GM12878 (cell line): Measurements from ENCODE around the gene ANK2. TPM values are rescaled to one million over a fixed set of nuclear protein-coding genes. Genes with fewer than 3 reads are reported as not detected.

Experiments used
- ATAC-seq: fragments of 200-7000 bp; cut with Tn5 transposase; 3 replicates; pipeline ENCODE4 v1.9.1; 2020; ENCODE audit warnings: mild to moderate bottlenecking, moderate library complexity
- BruUV-seq: library from RNA; stranded (reverse); fragments of 400-500 nt; replicated peaks from 2 replicates; lab custom pipeline; 2021; lab: Mats Ljungman, UMichigan
- CTCF ChIA-PET: fragments of 300-600 bp; sonication (Branson Sonifier 250); formaldehyde crosslinking; extraction: SDS; loops from one replicate; lab custom pipeline; 2021; ENCODE audit warnings: inconsistent platforms; lab: Yijun Ruan, JAX
- POLR2A ChIA-PET: fragments of 350-600 bp; formaldehyde crosslinking; extraction: SDS; loops from one replicate; lab custom pipeline; 2021; ENCODE audit warnings: inconsistent platforms; lab: Charles Lee
- RAD21 ChIA-PET: fragments of 300-600 bp; sonication (Branson Sonifier 250); formaldehyde crosslinking; loops from one replicate; lab custom pipeline; 2023; ENCODE audit warnings: antibody characterized with exemption; ENCODE audit not compliant: unreplicated experiment; lab: Charles Lee
- SMC1A ChIA-PET: fragments of 300-600 bp; sonication (Branson Sonifier 250); formaldehyde crosslinking; loops from one replicate; lab custom pipeline; 2023; ENCODE audit not compliant: unreplicated experiment, uncharacterized antibody; lab: Charles Lee
- DNase-seq: peaks from one replicate; pipeline ENCODE4 v3.0.0-alpha.2; 2011; ENCODE audit warnings: low read depth, low spot score
- FAIRE-seq: peaks from 3 replicates; lab custom pipeline; 2011; peaks lifted over from hg19 to GRCh38; lab: Jason Lieb, UNC
- H2AFZ ChIP-seq: 2 replicates; pipeline ENCODE4 v1.6.0; 2011; ENCODE audit warnings: low read depth, low read length, control low read depth; ENCODE audit not compliant: control insufficient read depth
- H3K27ac ChIP-seq: 2 replicates; pipeline ENCODE4 v1.5.1; 2011; ENCODE audit warnings: control low read depth; ENCODE audit not compliant: control insufficient read depth, insufficient read depth
- H3K27me3 ChIP-seq, 2 experiments: replicated peaks in 1 of 2; 2 replicates each; pipeline versions ENCODE4 v1.6.0 to v1.6.1; 2011; ENCODE audit warnings: low read length in 1 of 2; ENCODE audit not compliant: control insufficient read depth in 2 of 2, insufficient read depth in 2 of 2
- H3K36me3 ChIP-seq, 2 experiments: 2 replicates each; pipeline ENCODE4 v1.5.1; 2011; ENCODE audit warnings: low read length in 1 of 2; ENCODE audit not compliant: control insufficient read depth in 2 of 2, insufficient read depth in 2 of 2
- H3K4me1 ChIP-seq: 2 replicates; pipeline ENCODE4 v1.6.1; 2011; ENCODE audit warnings: mild to moderate bottlenecking, low read length, moderate library complexity, mixed read lengths; ENCODE audit not compliant: control insufficient read depth, insufficient read depth
- H3K4me2 ChIP-seq: 2 replicates; pipeline ENCODE4 v1.6.0; 2011; ENCODE audit warnings: control low read depth; ENCODE audit not compliant: control insufficient read depth, insufficient read depth
- H3K4me3 ChIP-seq: fragments of 200-600 bp; sonication (generic); 2 replicates; pipeline ENCODE4 v1.5.1; 2016
- H3K79me2 ChIP-seq: 2 replicates; pipeline ENCODE4 v1.6.0; 2011; ENCODE audit warnings: low read length; ENCODE audit not compliant: control insufficient read depth, insufficient read depth
- H3K9ac ChIP-seq: 2 replicates; pipeline ENCODE4 v1.8.0; 2011; ENCODE audit warnings: low read length, control low read depth, mixed read lengths; ENCODE audit not compliant: control insufficient read depth, insufficient read depth
- H3K9me3 ChIP-seq: replicated peaks from 3 replicates; pipeline ENCODE4 v1.5.1; 2011; ENCODE audit warnings: mild to moderate bottlenecking, low read length; ENCODE audit not compliant: control insufficient read depth, insufficient read depth
- H4K20me1 ChIP-seq: 2 replicates; pipeline ENCODE4 v1.6.0; 2011; ENCODE audit not compliant: control insufficient read depth, insufficient read depth
- ATF7 ChIP-seq: fragments of 450-650 bp; IDR thresholded peaks from 2 replicates; pipeline ENCODE4 v1.6.1; 2016; ENCODE audit warnings: low read depth, mild to moderate bottlenecking
- DPF2 ChIP-seq: fragments of 450-650 bp; IDR thresholded peaks from 2 replicates; pipeline ENCODE4 v1.6.1; 2017; ENCODE audit warnings: mild to moderate bottlenecking
- EP300 ChIP-seq, 2 experiments: fragments of 150-350 bp in 1 of 2; IDR thresholded peaks; 2 replicates each; pipeline ENCODE4 v1.6.1; 2011 to 2012; ENCODE audit warnings: low read depth in 2 of 2, low read length in 2 of 2, borderline replicate concordance in 1 of 2, improper control_type of control experiment in 1 of 2, inconsistent platforms in 1 of 2; ENCODE audit not compliant: control insufficient read depth in 1 of 2
- ESRRA ChIP-seq: IDR thresholded peaks from 2 replicates; pipeline ENCODE4 v1.6.1; 2012; ENCODE audit warnings: mild to moderate bottlenecking, low read length, improper control_type of control experiment
- FOS ChIP-seq: IDR thresholded peaks from 3 replicates; pipeline ENCODE4 v1.6.1; 2011; ENCODE audit warnings: borderline replicate concordance; ENCODE audit not compliant: insufficient read length; ENCODE audit errors: extremely low read depth
- FOXK2 ChIP-seq: fragments of 450-650 bp; IDR thresholded peaks from 2 replicates; pipeline ENCODE4 v1.6.1; 2017; ENCODE audit warnings: mild to moderate bottlenecking, moderate library complexity
- POU2F2 ChIP-seq: IDR thresholded peaks from 3 replicates; pipeline ENCODE4 v1.6.1; 2011; ENCODE audit warnings: low read depth, mild to moderate bottlenecking, low read length, borderline replicate concordance
- SIX5 ChIP-seq: IDR thresholded peaks from 2 replicates; pipeline ENCODE4 v1.6.1; 2011; ENCODE audit warnings: mild to moderate bottlenecking, low read depth, low read length, moderate library complexity; ENCODE audit not compliant: severe bottlenecking
- SP1 ChIP-seq: IDR thresholded peaks from one replicate; pipeline ENCODE4 v1.6.1; 2011; ENCODE audit warnings: low read depth, low read length
- TAF1 ChIP-seq: IDR thresholded peaks from 2 replicates; pipeline ENCODE4 v1.6.1; 2011; ENCODE audit warnings: mild to moderate bottlenecking, low read depth, low read length, borderline replicate concordance
- TARDBP ChIP-seq: IDR thresholded peaks from 2 replicates; pipeline ENCODE4 v1.6.1; 2016; ENCODE audit warnings: borderline replicate concordance
- WGBS: methylation state at CpG from one replicate; pipeline ENCODE4 v1.1.6; 2016; ENCODE audit warnings: low lambda C conversion rate; ENCODE audit not compliant: insufficient replicate concordance, insufficient coverage; ENCODE audit errors: missing lambda C conversion rate; 5-methylcytosine and 5-hydroxymethylcytosine counted together
- in situ Hi-C: fragments of 300-500 bp; cut with MboI; formaldehyde crosslinking; loops from 9 replicates; pipeline ENCODE4 v1.14.3; 2018; ENCODE audit warnings: mixed read lengths
- intact Hi-C: fragments of 100-400 bp; cut with micrococcal nuclease; formaldehyde crosslinking; loops from one replicate; pipeline ENCODE4 v1.14.2; 2022; ENCODE audit not compliant: unreplicated experiment
- polyA plus RNA-seq, 11 experiments: library from polyadenylated mRNA; depleted of rRNA in 4 of 11; unstranded in 6 of 11; stranded (reverse) in 5 of 11; fragments of >200 nt; fragmentation: Nextera tagmentation in 4 of 11; fragmentation: Illumina TruSeq in 1 of 11; extraction: Ambion mirVana in 4 of 11; extraction: Trizol in 1 of 11; gene quantifications; 1 replicate in 1 of 11; 2 replicates in 10 of 11; pipeline versions ENCODE4 v1.2.1 to v1.2.3, GENCODE V29; 2011 to 2016; ENCODE audit warnings: inconsistent platforms in 2 of 11, missing spikeins in 2 of 11, low read depth in 1 of 11
- total RNA-seq, 4 experiments: library from RNA; depleted of rRNA in 3 of 4; stranded (reverse); fragments of >200 nt in 3 of 4; fragmentation: Illumina TruSeq in 1 of 4; extraction: Trizol in 1 of 4; gene quantifications; 2 replicates each; pipeline versions ENCODE4 v1.2.1 to v1.2.3, GENCODE V29; 2013 to 2021
- TF ChIP-seq, protein P1 (sequence below): IDR thresholded peaks from 2 replicates; pipeline ENCODE4 v1.6.1; 2011; ENCODE audit warnings: low read depth, low read length, improper control_type of control experiment, borderline replicate concordance
- TF ChIP-seq, protein P2 (sequence below): IDR thresholded peaks from 2 replicates; pipeline ENCODE4 v1.6.1; 2012; ENCODE audit warnings: improper control_type of control experiment, low read depth, low read length; ENCODE audit not compliant: insufficient replicate concordance
- TF ChIP-seq, protein P3 (sequence below): IDR thresholded peaks from 2 replicates; pipeline ENCODE4 v1.6.1; 2012; ENCODE audit warnings: low read length, inconsistent platforms
- TF ChIP-seq, protein P4 (sequence below): IDR thresholded peaks from 2 replicates; pipeline ENCODE4 v1.6.1; 2011; ENCODE audit warnings: low read depth, mild to moderate bottlenecking, low read length, moderate library complexity, borderline replicate concordance; ENCODE audit errors: extremely low read depth

ANK2 gene
- total and polyA plus RNA-seq, 10 of the 15 experiments (the other 5 are each of a cell fraction or from before 2014, with no cell fraction given): 1.6 to 13.0 (median 4.1) TPM

DNA sequence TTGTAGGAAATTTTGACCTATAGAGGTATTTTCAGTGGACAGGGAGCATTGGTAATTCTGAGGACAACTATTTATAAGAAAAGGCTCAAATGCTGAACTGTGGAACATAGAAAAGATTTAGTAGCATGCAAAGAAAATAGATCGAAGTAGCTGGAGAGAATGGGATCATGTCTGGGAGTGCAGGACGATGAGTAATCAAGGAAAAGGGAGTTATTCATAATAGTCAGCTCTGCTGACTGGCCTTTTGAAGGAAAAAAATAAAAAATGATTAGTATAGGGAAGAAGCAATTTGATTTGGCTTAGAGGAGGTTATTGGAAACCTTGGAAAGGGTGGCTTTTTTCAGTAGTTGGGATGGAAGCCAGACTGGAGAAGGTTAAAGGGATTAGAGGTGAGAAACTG, 22.9 kb upstream of the ANK2 start:
- Histone ChIP-seq H4K20me1 (no peaks in the 10 kb centered on the region), H3K27me3 (no peaks in the 10 kb centered on the region), H3K4me1 (no peaks in the 10 kb centered on the region), H3K4me2 (no peak overlapping the region), H3K27ac (no peak overlapping the region), H3K4me3 (no peak overlapping the region), H3K9ac (no peak overlapping the region), H3K9me3 (no peaks in the 10 kb centered on the region), H3K79me2 (no peaks in the 10 kb centered on the region), H2AFZ (no peak overlapping the region), H3K36me3 (no peaks in the 10 kb centered on the region)
- ChIA-PET SMC1A (no interaction called here), POLR2A (no interaction called here), RAD21 (no interaction called here), CTCF (no interaction called here)
- FAIRE-seq (no peak), DNase-seq (no peak), ATAC-seq (no peak)
- BruUV-seq: no TSS peak
- 77% methylated on average over 2 of the region's 2 CpGs for WGBS
- TF ChIP-seq FOXK2: no peak
- no peak for TF ChIP-seq DPF2
- TF ChIP-seq, protein P1, sequence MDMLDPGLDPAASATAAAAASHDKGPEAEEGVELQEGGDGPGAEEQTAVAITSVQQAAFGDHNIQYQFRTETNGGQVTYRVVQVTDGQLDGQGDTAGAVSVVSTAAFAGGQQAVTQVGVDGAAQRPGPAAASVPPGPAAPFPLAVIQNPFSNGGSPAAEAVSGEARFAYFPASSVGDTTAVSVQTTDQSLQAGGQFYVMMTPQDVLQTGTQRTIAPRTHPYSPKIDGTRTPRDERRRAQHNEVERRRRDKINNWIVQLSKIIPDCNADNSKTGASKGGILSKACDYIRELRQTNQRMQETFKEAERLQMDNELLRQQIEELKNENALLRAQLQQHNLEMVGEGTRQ: no peak
- TF ChIP-seq ESRRA: no peak
- TF ChIP-seq EP300 (IDR thresholded peaks at IDR 0.05; ENCODE audit: borderline replicate concordance in 1 of 2, control insufficient read depth in 1 of 2, low read depth in 2 of 2, low read length in 2 of 2): no peak
- TF ChIP-seq, protein P2, sequence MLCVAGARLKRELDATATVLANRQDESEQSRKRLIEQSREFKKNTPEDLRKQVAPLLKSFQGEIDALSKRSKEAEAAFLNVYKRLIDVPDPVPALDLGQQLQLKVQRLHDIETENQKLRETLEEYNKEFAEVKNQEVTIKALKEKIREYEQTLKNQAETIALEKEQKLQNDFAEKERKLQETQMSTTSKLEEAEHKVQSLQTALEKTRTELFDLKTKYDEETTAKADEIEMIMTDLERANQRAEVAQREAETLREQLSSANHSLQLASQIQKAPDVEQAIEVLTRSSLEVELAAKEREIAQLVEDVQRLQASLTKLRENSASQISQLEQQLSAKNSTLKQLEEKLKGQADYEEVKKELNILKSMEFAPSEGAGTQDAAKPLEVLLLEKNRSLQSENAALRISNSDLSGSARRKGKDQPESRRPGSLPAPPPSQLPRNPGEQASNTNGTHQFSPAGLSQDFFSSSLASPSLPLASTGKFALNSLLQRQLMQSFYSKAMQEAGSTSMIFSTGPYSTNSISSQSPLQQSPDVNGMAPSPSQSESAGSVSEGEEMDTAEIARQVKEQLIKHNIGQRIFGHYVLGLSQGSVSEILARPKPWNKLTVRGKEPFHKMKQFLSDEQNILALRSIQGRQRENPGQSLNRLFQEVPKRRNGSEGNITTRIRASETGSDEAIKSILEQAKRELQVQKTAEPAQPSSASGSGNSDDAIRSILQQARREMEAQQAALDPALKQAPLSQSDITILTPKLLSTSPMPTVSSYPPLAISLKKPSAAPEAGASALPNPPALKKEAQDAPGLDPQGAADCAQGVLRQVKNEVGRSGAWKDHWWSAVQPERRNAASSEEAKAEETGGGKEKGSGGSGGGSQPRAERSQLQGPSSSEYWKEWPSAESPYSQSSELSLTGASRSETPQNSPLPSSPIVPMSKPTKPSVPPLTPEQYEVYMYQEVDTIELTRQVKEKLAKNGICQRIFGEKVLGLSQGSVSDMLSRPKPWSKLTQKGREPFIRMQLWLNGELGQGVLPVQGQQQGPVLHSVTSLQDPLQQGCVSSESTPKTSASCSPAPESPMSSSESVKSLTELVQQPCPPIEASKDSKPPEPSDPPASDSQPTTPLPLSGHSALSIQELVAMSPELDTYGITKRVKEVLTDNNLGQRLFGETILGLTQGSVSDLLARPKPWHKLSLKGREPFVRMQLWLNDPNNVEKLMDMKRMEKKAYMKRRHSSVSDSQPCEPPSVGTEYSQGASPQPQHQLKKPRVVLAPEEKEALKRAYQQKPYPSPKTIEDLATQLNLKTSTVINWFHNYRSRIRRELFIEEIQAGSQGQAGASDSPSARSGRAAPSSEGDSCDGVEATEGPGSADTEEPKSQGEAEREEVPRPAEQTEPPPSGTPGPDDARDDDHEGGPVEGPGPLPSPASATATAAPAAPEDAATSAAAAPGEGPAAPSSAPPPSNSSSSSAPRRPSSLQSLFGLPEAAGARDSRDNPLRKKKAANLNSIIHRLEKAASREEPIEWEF: no peak
- TF ChIP-seq POU2F2: no peak
- no peak for TF ChIP-seq SP1
- no peak for TF ChIP-seq TARDBP
- no peak for TF ChIP-seq ATF7
- TF ChIP-seq, protein P3, sequence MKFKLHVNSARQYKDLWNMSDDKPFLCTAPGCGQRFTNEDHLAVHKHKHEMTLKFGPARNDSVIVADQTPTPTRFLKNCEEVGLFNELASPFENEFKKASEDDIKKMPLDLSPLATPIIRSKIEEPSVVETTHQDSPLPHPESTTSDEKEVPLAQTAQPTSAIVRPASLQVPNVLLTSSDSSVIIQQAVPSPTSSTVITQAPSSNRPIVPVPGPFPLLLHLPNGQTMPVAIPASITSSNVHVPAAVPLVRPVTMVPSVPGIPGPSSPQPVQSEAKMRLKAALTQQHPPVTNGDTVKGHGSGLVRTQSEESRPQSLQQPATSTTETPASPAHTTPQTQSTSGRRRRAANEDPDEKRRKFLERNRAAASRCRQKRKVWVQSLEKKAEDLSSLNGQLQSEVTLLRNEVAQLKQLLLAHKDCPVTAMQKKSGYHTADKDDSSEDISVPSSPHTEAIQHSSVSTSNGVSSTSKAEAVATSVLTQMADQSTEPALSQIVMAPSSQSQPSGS: no peak
- TF ChIP-seq FOS: no peak
- TF ChIP-seq, protein P4, sequence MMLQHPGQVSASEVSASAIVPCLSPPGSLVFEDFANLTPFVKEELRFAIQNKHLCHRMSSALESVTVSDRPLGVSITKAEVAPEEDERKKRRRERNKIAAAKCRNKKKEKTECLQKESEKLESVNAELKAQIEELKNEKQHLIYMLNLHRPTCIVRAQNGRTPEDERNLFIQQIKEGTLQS: no peak
- no peak for TF ChIP-seq SIX5
- TF ChIP-seq TAF1: no peak
- intact Hi-C loops: no loop called here
- in situ Hi-C loops: no loop called here
